ENCODE data around the gene TCEANC. TPM values are rescaled to one million over a fixed set of nuclear protein-coding genes. Genes with fewer than 3 reads are reported as not detected.

The TCEANC gene
- total RNA-seq, 1 donor, result 5.2 TPM

GRCh38 chrX:13684361-13684760, 31.4 kb downstream of the TCEANC start:
- no peak overlapping the region for H3K4me3 ChIP-seq (ENCODE audit: low read depth, low read length)
- no peak for DNase-seq (ENCODE audit: low read depth)

GRCh38 chrX:13685126-13685763, 32.3 kb downstream of the TCEANC start:
- no peak for DNase-seq (ENCODE audit: low read depth)
- H3K4me3 ChIP-seq (ENCODE audit: low read depth, low read length), result no peak overlapping the region
- no peak for TF ChIP-seq CTCF (IDR thresholded peaks at IDR 0.05; ENCODE audit: insufficient read depth, low read depth, low read length)

More at GRCh38 chrX:13684361-13684760, 31.4 kb downstream of the TCEANC start:
- TF ChIP-seq CTCF (IDR thresholded peaks at IDR 0.05; ENCODE audit: insufficient read depth, low read depth, low read length), result no peak

GRCh38 chrX:13687203-13687602, 34.3 kb downstream of the TCEANC start:
- H3K4me3 ChIP-seq (ENCODE audit: low read depth, low read length), result no peak overlapping the region
- DNase-seq (ENCODE audit: low read depth), result no peak
- TF ChIP-seq CTCF (IDR thresholded peaks at IDR 0.05; ENCODE audit: insufficient read depth, low read depth, low read length), result no peak

GRCh38 chrX:13688384-13688957, 35.5 kb downstream of the TCEANC start:
- H3K4me3 ChIP-seq (ENCODE audit: low read depth, low read length), result peak overlapping the region; percentile 86
- no peak for DNase-seq (ENCODE audit: low read depth)
- no peak for TF ChIP-seq CTCF (IDR thresholded peaks at IDR 0.05; ENCODE audit: insufficient read depth, low read depth, low read length)

GRCh38 chrX:13688958-13689740, 36.2 kb downstream of the TCEANC start, which contains the start of gene RAB9A:
RAB9A (plus strand) TSS chrX:13689128; CDS start chrX:13708747, 19,619 bp downstream.
- DNase-seq (ENCODE audit: low read depth), result peak; percentile 80
- peak within 1 kb of the TSS; percentile 86 for H3K4me3 ChIP-seq (ENCODE audit: low read depth, low read length)
- no peak for TF ChIP-seq CTCF (IDR thresholded peaks at IDR 0.05; ENCODE audit: insufficient read depth, low read depth, low read length)

- DNase-seq (ENCODE audit: low read depth), result peak; percentile 61
- H3K4me3 ChIP-seq (ENCODE audit: low read depth, low read length), result peak overlapping the region; percentile 86
- no peak for TF ChIP-seq CTCF (IDR thresholded peaks at IDR 0.05; ENCODE audit: insufficient read depth, low read depth, low read length)
Measured at GRCh38 chrX:13689741-13690211, 36.8 kb downstream of the TCEANC start.

All from fibroblast of villous mesenchyme (primary cell).